Measurements from ENCODE around the gene KCNC3.

DNA sequence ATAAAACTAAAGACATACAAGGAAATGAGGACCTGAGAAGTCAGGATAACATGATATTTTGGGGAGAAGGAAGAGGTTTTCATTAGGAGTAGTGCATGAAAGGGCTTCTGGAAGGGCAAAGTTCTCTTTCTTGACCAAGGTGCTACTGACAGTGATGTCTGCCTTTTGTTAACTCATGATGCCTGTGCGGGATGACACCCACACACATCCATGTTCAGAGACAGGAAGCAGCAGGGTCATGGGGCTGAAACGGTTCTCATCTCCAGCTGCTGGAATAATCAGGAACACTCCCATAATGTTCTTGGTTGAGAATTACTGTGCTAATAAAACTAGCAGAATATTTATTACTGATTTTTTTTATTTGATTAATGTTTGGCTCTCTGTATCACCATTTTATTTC is 29.1 kb downstream of the KCNC3 start:
- TF ChIP-seq, protein P1, sequence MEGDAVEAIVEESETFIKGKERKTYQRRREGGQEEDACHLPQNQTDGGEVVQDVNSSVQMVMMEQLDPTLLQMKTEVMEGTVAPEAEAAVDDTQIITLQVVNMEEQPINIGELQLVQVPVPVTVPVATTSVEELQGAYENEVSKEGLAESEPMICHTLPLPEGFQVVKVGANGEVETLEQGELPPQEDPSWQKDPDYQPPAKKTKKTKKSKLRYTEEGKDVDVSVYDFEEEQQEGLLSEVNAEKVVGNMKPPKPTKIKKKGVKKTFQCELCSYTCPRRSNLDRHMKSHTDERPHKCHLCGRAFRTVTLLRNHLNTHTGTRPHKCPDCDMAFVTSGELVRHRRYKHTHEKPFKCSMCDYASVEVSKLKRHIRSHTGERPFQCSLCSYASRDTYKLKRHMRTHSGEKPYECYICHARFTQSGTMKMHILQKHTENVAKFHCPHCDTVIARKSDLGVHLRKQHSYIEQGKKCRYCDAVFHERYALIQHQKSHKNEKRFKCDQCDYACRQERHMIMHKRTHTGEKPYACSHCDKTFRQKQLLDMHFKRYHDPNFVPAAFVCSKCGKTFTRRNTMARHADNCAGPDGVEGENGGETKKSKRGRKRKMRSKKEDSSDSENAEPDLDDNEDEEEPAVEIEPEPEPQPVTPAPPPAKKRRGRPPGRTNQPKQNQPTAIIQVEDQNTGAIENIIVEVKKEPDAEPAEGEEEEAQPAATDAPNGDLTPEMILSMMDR (conservative IDR thresholded peaks at IDR 0.05): no peak
- TF ChIP-seq ZFX (IDR thresholded peaks at IDR 0.05): no peak
